Left kidney (tissue), 2 donors: ENCODE data around the gene ABI3. TPM values are rescaled to one million over a fixed set of nuclear protein-coding genes. Genes with fewer than 3 reads are reported as not detected.

Source experiments
- DNase-seq: peaks from one replicate; pipeline ENCODE4 v3.0.0-alpha.2; 2013
- polyA plus RNA-seq: library from polyadenylated mRNA; unstranded; fragments of 120-200 nt; gene quantifications from one replicate; pipeline ENCODE4 v1.2.1, GENCODE V29; 2013; ENCODE audit not compliant: insufficient read length

The ABI3 gene
- polyA plus RNA-seq, 1 donor, result 4.2 TPM

DNA sequence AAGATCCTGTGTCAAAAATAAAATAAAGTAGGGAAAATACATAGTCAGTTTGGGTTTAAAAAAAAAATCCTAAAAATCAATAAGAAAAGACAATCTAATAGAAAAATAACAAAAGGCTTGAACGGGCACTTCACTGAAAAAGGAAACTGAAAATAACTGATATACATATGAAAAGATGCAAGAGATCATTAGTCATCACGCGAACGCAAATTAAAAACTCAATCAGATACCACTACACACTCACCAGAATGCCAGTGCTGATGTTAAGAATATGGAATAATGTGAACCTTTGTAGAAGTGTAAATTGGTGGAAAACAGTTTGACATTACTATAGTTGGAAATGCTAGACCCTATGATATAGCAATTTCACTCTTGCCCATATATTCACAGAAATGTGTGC is 14.8 kb upstream of the ABI3 start:
- no peak for DNase-seq

DNA sequence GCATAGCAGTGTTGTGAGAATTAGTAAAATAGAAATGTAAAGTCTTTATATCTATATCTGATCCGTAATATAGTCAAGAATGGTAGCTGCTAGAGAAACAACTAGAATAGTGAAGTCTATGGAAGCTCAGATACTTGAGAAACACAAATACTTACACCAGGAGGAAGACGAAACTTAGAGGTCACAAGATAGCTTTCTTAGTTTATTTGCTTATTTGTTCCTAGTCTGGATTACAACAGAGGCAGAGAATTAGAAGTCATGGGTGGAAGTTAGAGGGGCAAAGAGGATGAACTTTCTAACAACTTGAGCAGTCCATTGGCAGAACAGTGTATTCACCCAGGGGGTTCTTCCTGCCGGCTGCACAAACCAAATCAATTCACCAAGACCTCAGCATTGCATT is 14.0 kb upstream of the ABI3 start:
- no peak for DNase-seq

- DNase-seq, result no peak
These were observed 13.0 kb upstream of the ABI3 start for GRCh38 chr17:49197346-49197998.

GRCh38 chr17:49198211-49198610 is 12.3 kb upstream of the ABI3 start:
- DNase-seq, result no peak

DNA sequence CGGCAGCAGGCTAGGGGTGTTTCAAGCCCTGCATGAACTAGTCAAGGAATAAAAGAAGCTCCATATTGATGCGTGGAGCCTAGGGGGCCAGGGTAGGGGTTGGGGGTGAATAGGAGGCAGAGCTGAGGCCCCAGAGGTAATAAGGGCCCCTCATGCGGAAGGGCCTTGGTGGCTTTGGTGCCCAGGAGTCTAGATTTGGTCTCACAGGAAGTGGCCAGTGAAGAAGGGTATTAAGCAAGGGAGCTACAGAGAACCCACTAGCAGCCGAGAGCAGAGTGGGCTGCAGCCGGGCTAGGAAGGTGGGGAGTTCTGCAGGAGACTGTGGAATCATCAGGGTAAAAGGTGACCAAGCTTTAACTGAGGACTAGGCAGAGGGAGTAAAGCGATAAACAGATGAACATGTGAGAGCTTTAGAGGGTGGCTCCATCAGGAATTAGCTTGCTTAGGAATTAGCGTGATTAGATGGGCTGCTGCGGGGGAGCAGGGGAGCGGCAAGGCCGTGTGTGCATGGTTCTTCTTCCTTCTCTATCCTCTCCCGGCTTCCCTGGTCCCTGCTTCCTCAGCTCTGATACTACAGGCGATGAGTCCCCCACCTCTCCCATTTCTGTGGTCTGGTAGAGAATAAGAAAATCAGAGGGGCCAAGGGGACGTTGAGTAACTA is 10.0 kb upstream of the ABI3 start:
- DNase-seq, result no peak

- no peak for DNase-seq
These were observed 9.0 kb upstream of the ABI3 start for GRCh38 chr17:49201481-49201927.

DNA sequence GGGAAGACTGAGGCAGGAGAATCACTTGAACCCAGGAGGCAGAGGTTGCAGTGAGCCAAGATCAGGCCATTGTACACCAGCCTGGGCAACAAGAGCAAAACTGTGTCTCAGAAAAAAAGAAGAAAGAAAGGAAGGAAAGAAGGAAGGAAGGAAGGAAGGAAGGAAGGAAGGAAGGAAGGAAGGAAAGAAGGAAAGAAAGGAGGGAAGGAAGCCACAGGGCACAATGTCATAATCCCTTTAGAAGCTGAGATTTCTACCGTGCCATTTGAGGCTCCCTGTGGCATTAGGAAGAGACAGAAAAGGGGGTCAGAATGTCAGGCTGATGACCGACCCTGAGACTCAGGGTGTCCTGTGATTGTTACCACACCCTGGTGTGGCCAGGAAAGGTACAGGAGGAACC is 6.7 kb upstream of the ABI3 start:
- no peak for DNase-seq

- DNase-seq, result no peak
These were observed 6.0 kb upstream of the ABI3 start for GRCh38 chr17:49204516-49204915.

- DNase-seq, result no peak
These were observed 1.4 kb upstream of the ABI3 start for GRCh38 chr17:49209061-49209571.

GRCh38 chr17:49213399-49213798 is 2.9 kb downstream of the ABI3 start:
- no peak for DNase-seq

- no peak for DNase-seq
These were observed 3.3 kb downstream of the ABI3 start for GRCh38 chr17:49213847-49214246.

DNA sequence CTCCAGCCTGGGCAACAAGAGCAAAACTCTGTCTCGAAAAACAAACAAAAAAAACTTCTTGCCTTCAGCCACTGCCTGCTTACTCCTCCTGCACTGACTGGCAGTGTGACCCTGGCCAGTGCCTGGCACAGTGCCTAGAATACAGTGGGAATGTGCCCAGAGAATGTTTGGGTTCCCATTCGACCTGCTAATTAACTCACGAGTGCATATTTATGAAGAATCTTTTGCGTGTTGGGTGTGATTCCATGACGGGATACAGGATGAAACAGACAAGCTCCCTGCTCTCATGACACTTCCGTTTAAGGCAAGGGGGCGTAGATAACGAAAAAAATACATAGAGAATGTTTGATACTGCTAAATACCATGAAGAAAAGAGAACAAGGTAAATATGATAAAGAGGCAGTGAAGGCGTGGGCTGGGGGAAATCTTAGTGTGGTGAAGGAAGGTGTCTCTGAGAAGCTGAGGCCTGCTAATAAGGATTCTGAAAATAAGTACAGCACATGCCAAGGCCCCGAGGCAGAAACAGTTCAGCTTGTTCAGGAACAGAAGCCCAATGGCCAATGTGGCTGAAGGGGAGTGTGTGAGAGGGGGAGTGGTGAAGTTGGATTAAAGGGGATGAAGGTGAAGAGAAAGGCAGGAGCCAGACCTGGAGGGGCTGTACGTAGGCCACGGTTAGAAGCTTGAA is 4.3 kb downstream of the ABI3 start:
- no peak for DNase-seq

DNA sequence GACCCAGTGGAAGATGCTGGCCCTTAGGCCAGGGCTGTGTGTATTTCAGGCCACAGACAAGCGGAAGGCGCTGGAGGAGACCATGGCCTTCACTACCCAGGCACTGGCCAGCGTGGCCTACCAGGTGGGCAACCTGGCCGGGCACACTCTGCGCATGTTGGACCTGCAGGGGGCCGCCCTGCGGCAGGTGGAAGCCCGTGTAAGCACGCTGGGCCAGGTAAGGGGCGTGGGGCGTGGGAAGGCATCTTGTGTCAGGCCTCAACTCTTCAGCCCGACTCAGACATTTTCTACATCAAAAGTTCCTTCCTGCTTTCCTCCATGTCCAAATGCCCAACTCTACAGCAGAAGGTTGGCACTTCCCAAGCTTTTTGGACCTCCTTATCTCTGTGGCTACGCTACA is 6.0 kb downstream of the ABI3 start:
- no peak for DNase-seq

DNA sequence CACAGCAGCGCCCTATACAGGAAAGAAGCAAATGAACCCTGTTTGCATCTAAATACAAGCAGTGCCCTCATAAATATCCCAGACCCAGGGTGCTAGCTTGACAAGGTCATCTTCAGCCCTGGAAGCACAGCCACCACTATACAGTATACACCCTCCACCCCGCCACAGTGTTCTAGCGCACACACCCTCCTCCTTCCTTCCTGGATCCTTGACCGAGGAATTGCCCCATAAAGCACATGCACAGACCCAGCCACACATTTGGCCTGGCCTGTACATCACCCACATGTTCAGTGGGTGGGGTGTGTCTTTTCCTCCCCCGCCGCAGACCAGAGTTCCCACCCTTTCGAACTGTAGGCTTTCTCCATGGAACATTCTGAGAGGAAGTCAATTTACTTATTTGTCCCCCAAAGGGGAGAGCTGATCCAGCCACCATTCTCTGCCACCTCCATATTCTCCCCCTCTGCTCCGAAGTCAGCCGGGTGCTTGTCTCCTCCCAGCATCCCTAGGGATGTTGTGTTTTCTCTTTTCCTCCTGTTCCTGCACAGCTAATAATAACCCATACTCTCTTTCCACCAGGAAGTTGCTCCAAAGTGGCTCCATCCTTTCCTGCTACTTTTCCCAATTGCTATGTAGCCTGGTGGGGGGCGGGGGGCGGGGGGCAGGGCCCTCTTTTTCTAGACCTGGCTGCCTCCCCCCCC is 6.6 kb downstream of the ABI3 start:
- no peak for DNase-seq

DNA sequence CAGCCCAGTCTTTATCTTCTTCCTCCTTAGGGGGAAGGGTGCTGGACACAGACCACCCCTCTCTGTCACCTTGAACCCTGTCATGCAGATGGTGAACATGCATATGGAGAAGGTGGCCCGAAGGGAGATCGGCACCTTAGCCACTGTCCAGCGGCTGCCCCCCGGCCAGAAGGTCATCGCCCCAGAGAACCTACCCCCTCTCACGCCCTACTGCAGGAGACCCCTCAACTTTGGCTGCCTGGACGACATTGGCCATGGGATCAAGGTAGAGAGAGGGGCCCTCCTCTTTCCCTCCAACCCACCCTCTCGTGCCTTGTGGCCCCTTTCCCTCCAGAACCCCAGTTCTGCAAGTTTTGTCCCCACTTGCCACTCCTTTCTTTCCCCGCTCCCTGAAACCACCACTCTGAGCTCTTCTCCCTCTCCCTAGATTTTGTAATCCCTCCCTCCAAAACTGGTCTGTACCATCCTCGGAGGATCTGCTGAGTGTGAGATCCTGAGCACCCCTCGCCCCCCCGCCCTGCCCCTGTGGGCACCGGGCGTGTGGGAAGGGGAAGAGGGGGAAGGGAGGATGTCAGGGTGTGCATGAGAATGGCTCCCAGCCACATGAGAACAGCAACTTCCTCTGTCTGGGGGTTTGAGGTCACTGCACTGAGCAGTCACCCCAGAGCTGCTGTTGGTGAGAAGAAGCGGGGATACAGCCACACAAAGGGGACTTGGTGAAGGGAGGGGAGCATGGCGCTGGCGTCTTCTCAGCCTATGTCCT is 7.3 kb downstream of the ABI3 start:
- no peak for DNase-seq

DNA sequence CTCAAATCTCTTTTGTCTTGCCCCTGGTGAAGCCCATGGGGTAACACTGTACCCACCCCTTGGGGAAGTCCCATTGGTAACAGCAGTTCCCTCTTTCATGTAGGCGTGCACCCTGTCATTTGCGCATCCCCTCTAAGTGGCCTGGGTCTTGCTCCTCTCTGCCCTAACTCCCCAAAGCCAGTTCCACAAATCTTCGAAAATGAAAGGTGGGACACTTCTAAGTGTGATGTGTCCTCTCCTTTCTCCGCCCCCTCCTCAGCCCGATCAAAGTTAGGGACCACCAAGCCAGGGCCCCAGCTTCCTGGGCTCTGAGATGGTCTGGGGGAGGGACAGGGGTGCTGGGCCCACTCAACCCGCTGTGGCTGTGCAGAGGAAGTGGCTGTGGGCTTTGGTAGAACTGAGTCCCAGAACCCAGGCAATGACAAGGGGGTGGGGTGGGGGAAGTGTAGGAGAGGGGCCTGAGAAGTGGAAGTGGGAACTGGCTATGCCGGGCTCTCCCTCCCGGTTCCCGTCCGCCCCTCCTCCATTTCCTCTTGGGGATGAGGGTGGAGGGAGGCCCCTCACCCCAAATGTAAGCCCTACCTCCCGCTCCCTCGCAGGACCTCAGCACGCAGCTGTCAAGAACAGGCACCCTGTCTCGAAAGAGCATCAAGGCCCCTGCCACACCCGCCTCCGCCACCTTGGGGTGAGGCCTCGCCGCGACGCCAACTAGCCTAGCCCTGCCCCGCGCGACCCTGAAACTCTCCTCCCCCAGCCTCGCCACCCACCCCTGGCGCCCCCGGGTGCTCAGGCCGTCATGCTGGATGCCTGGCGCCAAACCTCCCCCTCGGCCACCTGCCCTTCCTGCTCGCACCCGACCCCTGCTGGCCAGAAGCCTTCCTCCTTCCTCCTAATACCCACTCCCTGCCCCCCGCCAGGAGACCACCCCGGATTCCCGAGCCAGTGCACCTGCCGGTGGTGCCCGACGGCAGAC is 8.7 kb downstream of the ABI3 start:
- DNase-seq, result no peak

DNA sequence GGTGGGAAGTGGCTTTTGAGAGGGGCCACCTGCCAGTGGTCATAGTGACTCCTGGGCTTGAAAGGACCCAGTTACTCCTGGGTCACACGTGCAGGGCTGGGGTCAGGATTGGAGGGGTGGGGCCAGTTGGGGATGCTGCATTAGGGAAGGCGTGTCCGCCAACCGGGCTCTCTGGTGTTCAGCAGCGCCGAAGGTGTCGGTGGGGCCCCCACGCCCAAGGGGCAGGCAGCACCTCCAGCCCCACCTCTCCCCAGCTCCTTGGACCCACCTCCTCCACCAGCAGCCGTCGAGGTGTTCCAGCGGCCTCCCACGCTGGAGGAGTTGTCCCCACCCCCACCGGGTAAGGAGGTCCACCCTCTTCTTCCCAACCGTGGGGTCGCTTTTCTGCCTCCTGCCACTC is 9.5 kb downstream of the ABI3 start:
- DNase-seq, result no peak

- DNase-seq, result no peak
These were observed 12.6 kb downstream of the ABI3 start for GRCh38 chr17:49223168-49223516.

- DNase-seq, result no peak
These were observed 13.2 kb downstream of the ABI3 start for GRCh38 chr17:49223517-49224197.
